H1 (cell line): ENCODE results near the gene ATP7B. TPM values are rescaled to one million over a fixed set of nuclear protein-coding genes. Genes with fewer than 3 reads are reported as not detected.

Experiments used
- CTCF ChIA-PET: fragments of 300-600 bp; sonication (Branson Sonifier 250); formaldehyde crosslinking; loops from one replicate; lab custom pipeline; 2021; ENCODE audit not compliant: partially characterized antibody; lab: Charles Lee
- POLR2A ChIA-PET: fragments of 300-600 bp; sonication (Branson Sonifier 250); formaldehyde crosslinking; loops from one replicate; lab custom pipeline; 2021; ENCODE audit warnings: inconsistent platforms; ENCODE audit not compliant: partially characterized antibody; lab: Charles Lee
- DNase-seq, 2 experiments: peaks; one replicate each; pipeline versions ENCODE4 v3.0.0 to v3.0.0-alpha.2; 2010 to 2022; ENCODE audit warnings: low spot score in 2 of 2, low read depth in 1 of 2, mixed read lengths in 1 of 2
- FAIRE-seq: peaks from 2 replicates; lab custom pipeline; 2011; peaks lifted over from hg19 to GRCh38; lab: Jason Lieb, UNC
- H2AFZ ChIP-seq: 2 replicates; pipeline ENCODE4 v1.8.1; 2012; ENCODE audit warnings: low read length, inconsistent platforms
- H2AK5ac ChIP-seq: 2 replicates; pipeline ENCODE4 v1.6.1; 2013; ENCODE audit warnings: low read depth, low read length
- H2BK120ac ChIP-seq: replicated peaks from 2 replicates; pipeline ENCODE3; 2013; ENCODE audit warnings: low read depth, low read length, inconsistent platforms
- H2BK12ac ChIP-seq: 2 replicates; pipeline ENCODE4 v1.6.1; 2013; ENCODE audit warnings: low read depth, low read length
- H2BK15ac ChIP-seq: 2 replicates; pipeline ENCODE4 v1.6.1; 2013; ENCODE audit warnings: low read length
- H2BK20ac ChIP-seq: 2 replicates; pipeline ENCODE4 v1.6.1; 2013; ENCODE audit warnings: low read length
- H2BK5ac ChIP-seq: 2 replicates; pipeline ENCODE4 v1.6.1; 2013; ENCODE audit warnings: low read depth, low read length
- H3K14ac ChIP-seq: 2 replicates; pipeline ENCODE4 v1.6.1; 2013; ENCODE audit warnings: inconsistent platforms; ENCODE audit not compliant: insufficient read length
- H3K18ac ChIP-seq: 2 replicates; pipeline ENCODE4 v1.6.1; 2013; ENCODE audit warnings: low read length; ENCODE audit errors: extremely low read depth
- H3K23ac ChIP-seq: 2 replicates; pipeline ENCODE4 v1.6.1; 2013; ENCODE audit warnings: inconsistent platforms; ENCODE audit not compliant: insufficient read length
- H3K23me2 ChIP-seq: 2 replicates; pipeline ENCODE4 v1.6.1; 2013; ENCODE audit warnings: low read depth, low read length
- H3K27ac ChIP-seq: 2 replicates; pipeline ENCODE4 v1.6.1; 2011; ENCODE audit warnings: low read depth, low read length, inconsistent platforms
- H3K27me3 ChIP-seq, 4 experiments: replicated peaks in 1 of 4; 1 replicate in 1 of 4; 2 replicates in 3 of 4; pipeline versions ENCODE4 v1.6.1 to v1.8.1; 2011 to 2013; ENCODE audit warnings: low read length in 3 of 4, mild to moderate bottlenecking in 3 of 4, inconsistent platforms in 2 of 4, mixed read lengths in 2 of 4, moderate library complexity in 1 of 4; ENCODE audit not compliant: control insufficient read depth in 3 of 4, insufficient read depth in 3 of 4; ENCODE audit errors: extremely low read depth in 1 of 4
- H3K36me3 ChIP-seq, 4 experiments: 2 replicates each; pipeline versions ENCODE4 v1.6.1 to v1.8.1; 2011 to 2013; ENCODE audit warnings: mild to moderate bottlenecking in 4 of 4, low read length in 3 of 4, moderate library complexity in 2 of 4, control low read depth in 1 of 4, inconsistent platforms in 1 of 4; ENCODE audit not compliant: insufficient read depth in 4 of 4, control insufficient read depth in 2 of 4
- H3K4ac ChIP-seq: replicated peaks from 2 replicates; pipeline ENCODE3; 2013; ENCODE audit warnings: low read length, low read depth, mixed read lengths, inconsistent platforms; ENCODE audit not compliant: insufficient read length
- H3K4me1 ChIP-seq, 4 experiments: replicated peaks in 1 of 4; 1 replicate in 1 of 4; 2 replicates in 3 of 4; pipeline versions ENCODE4 v1.6.1 to v1.8.1; 2011 to 2013; ENCODE audit warnings: low read length in 3 of 4, inconsistent platforms in 2 of 4, mixed read lengths in 1 of 4; ENCODE audit not compliant: insufficient read depth in 4 of 4, control insufficient read depth in 3 of 4
- H3K4me2 ChIP-seq, 2 experiments: 2 replicates each; pipeline versions ENCODE4 v1.6.1 to v1.8.1; 2011 to 2013; ENCODE audit warnings: low read depth in 2 of 2, low read length in 2 of 2, control low read depth in 1 of 2, inconsistent platforms in 1 of 2, mild to moderate bottlenecking in 1 of 2; ENCODE audit not compliant: insufficient read depth in 1 of 2
- H3K4me3 ChIP-seq, 4 experiments: fragments of 200-600, 300-600 bp in 1 of 4; sonication (generic), shearing (Covaris generic), sonication (Bioruptor Twin) in 1 of 4; 2 replicates each; pipeline versions ENCODE4 v1.5.1 to v1.8.1; 2011 to 2016; ENCODE audit warnings: low read length in 4 of 4, low read depth in 3 of 4, control low read depth in 2 of 4, inconsistent platforms in 2 of 4, mild to moderate bottlenecking in 2 of 4, mixed read lengths in 1 of 4, moderate library complexity in 1 of 4; ENCODE audit not compliant: insufficient read depth in 2 of 4; ENCODE audit errors: extremely low read depth in 1 of 4
- H3K56ac ChIP-seq: replicated peaks from 2 replicates; pipeline ENCODE3; 2013; ENCODE audit warnings: low read depth, mild to moderate bottlenecking, mixed read lengths, low read length, inconsistent platforms; ENCODE audit not compliant: insufficient read length
- H3K79me1 ChIP-seq: 2 replicates; pipeline ENCODE4 v1.6.1; 2013; ENCODE audit warnings: low read depth, low read length, control low read depth
- H3K79me2 ChIP-seq, 2 experiments: 2 replicates each; pipeline versions ENCODE4 v1.6.1 to v1.8.1; 2012 to 2013; ENCODE audit warnings: low read length in 2 of 2, mild to moderate bottlenecking in 2 of 2, inconsistent platforms in 1 of 2; ENCODE audit not compliant: insufficient read depth in 2 of 2, control insufficient read depth in 1 of 2
- H3K9ac ChIP-seq, 4 experiments: replicated peaks in 1 of 4; 1 replicate in 1 of 4; 2 replicates in 3 of 4; pipeline versions ENCODE4 v1.6.1 to v1.8.1; 2011 to 2013; ENCODE audit warnings: low read depth in 3 of 4, low read length in 3 of 4, control low read depth in 2 of 4, mild to moderate bottlenecking in 2 of 4, moderate library complexity in 2 of 4, inconsistent platforms in 1 of 4; ENCODE audit errors: extremely low read depth in 1 of 4
- H3K9me3 ChIP-seq, 2 experiments: 2 replicates each; pipeline versions ENCODE4 v1.6.1 to v1.8.1; 2012 to 2013; ENCODE audit warnings: mild to moderate bottlenecking in 2 of 2, moderate library complexity in 2 of 2, control low read depth in 1 of 2, inconsistent platforms in 1 of 2, low read depth in 1 of 2, low read length in 1 of 2, mixed read lengths in 1 of 2; ENCODE audit not compliant: insufficient read depth in 2 of 2
- H4K20me1 ChIP-seq, 2 experiments: replicated peaks in 1 of 2; 2 replicates each; pipeline versions ENCODE3 to v1.8.1; 2011 to 2013; ENCODE audit warnings: inconsistent platforms in 2 of 2, low read length in 2 of 2, mild to moderate bottlenecking in 1 of 2; ENCODE audit not compliant: insufficient read depth in 2 of 2, control insufficient read depth in 1 of 2
- H4K5ac ChIP-seq: 2 replicates; pipeline ENCODE4 v1.6.1; 2013; ENCODE audit warnings: low read length, low read depth, mixed read lengths, inconsistent platforms; ENCODE audit not compliant: insufficient read length
- H4K8ac ChIP-seq: 2 replicates; pipeline ENCODE4 v1.8.0; 2013; ENCODE audit warnings: mild to moderate bottlenecking, moderate library complexity, low read length, inconsistent platforms; ENCODE audit not compliant: insufficient read depth; ENCODE audit errors: extremely low read depth
- H4K91ac ChIP-seq: replicated peaks from 2 replicates; pipeline ENCODE3; 2013; ENCODE audit warnings: low read length, mixed read lengths, inconsistent platforms; ENCODE audit not compliant: insufficient read length
- BCL11A ChIP-seq, 2 experiments: IDR thresholded peaks; one replicate each; pipeline ENCODE4 v1.6.1; 2011; ENCODE audit warnings: low read depth in 2 of 2, low read length in 2 of 2, mild to moderate bottlenecking in 2 of 2
- CEBPB ChIP-seq: IDR thresholded peaks from 2 replicates; pipeline ENCODE4 v1.6.1; 2012; ENCODE audit warnings: low read depth, low read length
- CHD1 ChIP-seq: IDR thresholded peaks from 2 replicates; pipeline ENCODE4 v1.6.1; 2012; ENCODE audit warnings: low read depth, low read length, improper control_type of control experiment
- EGR1 ChIP-seq: IDR thresholded peaks from 2 replicates; pipeline ENCODE4 v1.6.1; 2011; ENCODE audit warnings: low read depth, low read length, borderline replicate concordance
- EP300 ChIP-seq, 2 experiments: IDR thresholded peaks; 1 replicate in 1 of 2; 2 replicates in 1 of 2; pipeline ENCODE4 v1.6.1; 2011 to 2012; ENCODE audit warnings: low read depth in 2 of 2, low read length in 2 of 2, mild to moderate bottlenecking in 2 of 2, borderline replicate concordance in 1 of 2, inconsistent platforms in 1 of 2, moderate library complexity in 1 of 2
- JUND ChIP-seq: IDR thresholded peaks from 2 replicates; pipeline ENCODE4 v1.6.1; 2011; ENCODE audit warnings: mild to moderate bottlenecking, improper control_type of control experiment, low read length
- KDM1A ChIP-seq: fragments of 200-600, 300-600 bp; sonication (generic); IDR thresholded peaks from 2 replicates; pipeline ENCODE4 v1.7.1; 2016; ENCODE audit warnings: mild to moderate bottlenecking, low read length, borderline replicate concordance
- KDM5A ChIP-seq: fragments of 200-600 bp; IDR thresholded peaks from 2 replicates; pipeline ENCODE4 v1.7.1; 2012; ENCODE audit warnings: mild to moderate bottlenecking, low read length, inconsistent platforms, mixed read lengths
- RAD21 ChIP-seq, 2 experiments: IDR thresholded peaks in 1 of 2; conservative IDR thresholded peaks in 1 of 2; 2 replicates each; pipeline ENCODE4 v1.6.1; 2011; ENCODE audit warnings: low read depth in 2 of 2, low read length in 2 of 2, improper control_type of control experiment in 1 of 2, inconsistent platforms in 1 of 2, mild to moderate bottlenecking in 1 of 2, moderate library complexity in 1 of 2
- SP1 ChIP-seq: IDR thresholded peaks from 2 replicates; pipeline ENCODE4 v1.6.1; 2011; ENCODE audit warnings: low read depth, low read length
- TCF12 ChIP-seq: IDR thresholded peaks from 2 replicates; pipeline ENCODE4 v1.6.1; 2011; ENCODE audit warnings: low read depth, mild to moderate bottlenecking, low read length
- WGBS, 2 experiments: shearing (Covaris generic) in 1 of 2; methylation state at CpG; one replicate each; pipeline versions ENCODE4 v1.1.6 to v1.1.7; 2013 to 2015; ENCODE audit warnings: low lambda C conversion rate in 2 of 2, mixed read lengths in 2 of 2, inconsistent platforms in 1 of 2, low coverage in 1 of 2, missing lambda C conversion rate in 1 of 2; ENCODE audit not compliant: insufficient replicate concordance in 2 of 2, insufficient coverage in 1 of 2, insufficient read length in 1 of 2; ENCODE audit errors: extremely low coverage in 1 of 2, missing lambda C conversion rate in 1 of 2; 5-methylcytosine and 5-hydroxymethylcytosine counted together
- polyA plus RNA-seq, 7 experiments: library from polyadenylated mRNA; depleted of rRNA in 3 of 7; stranded (reverse) in 5 of 7; unstranded in 2 of 7; fragments of >200 nt in 5 of 7; fragments of 200-250 nt in 2 of 7; gene quantifications; 1 replicate in 5 of 7; 2 replicates in 1 of 7; 4 replicates in 1 of 7; pipeline versions ENCODE4 v1.2.1 to v1.2.3, GENCODE V29; 2011 to 2013; ENCODE audit warnings: missing spikeins in 2 of 7, mixed read lengths in 2 of 7
- total RNA-seq: library from RNA; stranded (reverse); fragmentation: NEBNext Ultra II Directional; extraction: Animal tissue kit (Norgen Biotek cat#: 25700); gene quantifications from 2 replicates; pipeline ENCODE4 v1.2.1, GENCODE V29; 2021

Gene ATP7B
- total and polyA plus RNA-seq, 2 of the 8 experiments (the other 6 are each of a cell fraction or from before 2014, with no cell fraction given) = 4.1 to 9.2 TPM

- H2BK12ac ChIP-seq = no peak overlapping the region
- H3K23ac ChIP-seq = no peak overlapping the region
- H3K9me3 ChIP-seq = no peaks in the 10 kb centered on the region
- no peak overlapping the region for H2BK5ac ChIP-seq
- H2AK5ac ChIP-seq = no peak overlapping the region
- no peaks in the 10 kb centered on the region; a peak in 2 of 7 replicates for H3K4me1 ChIP-seq
- H3K14ac ChIP-seq = no peak overlapping the region
- no peaks in the 10 kb centered on the region for H3K36me3 ChIP-seq
- H3K27ac ChIP-seq = no peak overlapping the region
- H4K5ac ChIP-seq = no peak overlapping the region
- no peaks in the 10 kb centered on the region for H3K27me3 ChIP-seq
- H3K9ac ChIP-seq = no peak overlapping the region
- DNase-seq = no peak
- no peaks in the 10 kb centered on the region for H3K79me1 ChIP-seq
- 87 to 100% methylated on average over 1 to 11 of the region's 11 CpGs for WGBS, 2 experiments
- H3K18ac ChIP-seq = no peak overlapping the region
- no peak for FAIRE-seq
- no peak overlapping the region; the same call in 1 of the 2 replicates for H4K8ac ChIP-seq
- no peak overlapping the region for H3K4me2 ChIP-seq
- H2AFZ ChIP-seq = no peak overlapping the region
- ChIA-PET POLR2A (interaction anchor here (0.6 to 1.1 kb wide), 3 partner anchors 11 to 189 kb away, joined by 3 read pairs; no protein-coding TSS in a partner anchor), CTCF (interaction anchor here (0.7 to 8.8 kb wide), 27 partner anchors 8 to 752 kb away, joined by 3 to 71 read pairs (median 4); partner anchors contain the start of gene TMEM272)
- H4K91ac ChIP-seq = no peak overlapping the region
- no peaks in the 10 kb centered on the region for H3K79me2 ChIP-seq
- no peaks in the 10 kb centered on the region for H4K20me1 ChIP-seq
- H2BK120ac ChIP-seq = no peak overlapping the region
- no peak overlapping the region for H2BK15ac ChIP-seq
- H2BK20ac ChIP-seq = no peak overlapping the region
- H3K4ac ChIP-seq = no peak overlapping the region
- no peak overlapping the region for H3K4me3 ChIP-seq
- H3K23me2 ChIP-seq = no peaks in the 10 kb centered on the region
- no peak overlapping the region for H3K56ac ChIP-seq
- TF ChIP-seq CHD1 = no peak
- no peak for TF ChIP-seq CEBPB
- no peak for TF ChIP-seq RAD21 (IDR thresholded peaks at IDR 0.05 in 1 of 2, conservative IDR thresholded peaks at IDR 0.05 in 1 of 2; ENCODE audit: low read depth in 2 of 2, low read length in 2 of 2)
- TF ChIP-seq KDM5A = no peak
- no peak for TF ChIP-seq EGR1
- no peak for TF ChIP-seq TCF12
- no peak for TF ChIP-seq KDM1A
- no peak for TF ChIP-seq SP1
- TF ChIP-seq BCL11A (IDR thresholded peaks at IDR 0.05; ENCODE audit: low read depth in 2 of 2, low read length in 2 of 2) = no peak
- no peak for TF ChIP-seq JUND
- TF ChIP-seq EP300 (IDR thresholded peaks at IDR 0.05; ENCODE audit: borderline replicate concordance in 1 of 2, low read depth in 2 of 2, low read length in 2 of 2) = no peak
These were observed 98.6 kb downstream of the ATP7B start for GRCh38 chr13:51912511-51913225.
